Measurements from ENCODE around the gene GOPC.

The GOPC gene

DNA sequence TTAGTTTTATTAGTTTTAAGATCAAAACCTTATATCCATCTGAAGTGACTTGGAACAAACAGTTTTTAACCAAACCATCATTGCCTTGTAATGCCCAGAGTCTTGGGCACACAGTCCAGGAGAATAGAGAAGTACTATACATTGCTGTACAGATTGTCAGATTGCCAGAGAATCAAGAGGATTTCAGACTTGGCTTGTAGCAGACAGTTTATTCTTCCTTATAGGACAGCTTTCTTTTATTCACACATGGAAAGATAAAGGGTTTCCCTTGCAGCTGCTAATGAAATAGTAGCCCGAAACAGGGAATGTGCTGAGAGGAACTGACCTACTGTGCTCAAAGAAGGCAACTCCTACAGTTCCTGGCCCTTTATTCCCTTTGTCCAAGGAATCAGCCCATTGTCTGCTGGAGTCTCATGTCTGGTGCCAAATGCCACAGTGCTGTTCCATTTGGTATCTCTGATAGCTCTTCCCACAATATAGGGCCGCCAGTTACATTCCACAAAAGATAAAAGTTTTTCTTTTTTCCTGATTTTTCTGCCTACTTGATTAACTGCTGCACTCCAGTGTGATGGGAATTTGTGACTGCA is 89.2 kb downstream of the GOPC start:
- DNase-seq: no peak

DNA sequence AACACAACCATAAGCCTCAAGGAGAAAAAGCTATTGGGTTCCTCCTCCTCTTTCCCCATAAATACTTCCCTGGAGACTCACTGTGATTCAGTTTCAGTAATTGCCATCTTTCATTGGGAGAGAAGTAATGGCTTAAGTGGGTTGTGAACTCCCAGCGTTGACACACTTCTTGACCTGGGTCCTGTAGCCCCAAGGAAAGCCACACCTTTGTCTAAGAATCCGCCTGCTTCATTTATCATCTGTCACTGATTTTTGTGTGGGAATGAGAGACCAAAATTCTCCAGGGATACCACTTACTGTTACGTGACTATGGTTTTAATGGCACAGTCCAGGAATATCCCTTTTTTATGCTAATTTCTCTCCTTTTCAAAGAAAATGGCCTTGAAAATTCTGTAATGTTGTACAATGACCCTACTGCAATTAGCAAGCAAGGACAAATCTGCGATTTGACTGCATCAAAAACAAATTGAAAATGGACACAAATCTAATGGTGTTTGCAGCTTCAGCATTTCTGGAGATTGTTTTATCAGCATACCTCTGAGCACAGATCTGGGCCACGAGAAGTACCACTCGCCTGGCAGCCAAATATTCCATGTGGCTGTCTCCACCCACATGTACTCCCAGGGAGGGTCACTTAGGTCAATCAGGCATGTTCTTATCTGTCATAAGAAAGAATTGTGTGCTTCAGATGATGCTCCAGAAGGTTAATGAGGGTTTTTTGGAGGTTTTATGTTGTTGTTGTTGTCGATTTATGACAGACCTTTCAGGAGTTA is 90.1 kb downstream of the GOPC start:
- DNase-seq: no peak

All from CD4-positive, alpha-beta T cell treated with Interleukin-17A for 1 hour (primary cell).